T-helper 1 cell treated with Interleukin-12 subunit alpha and Interleukin-12 subunit beta and Interleukin-4 antibody, amounts not matched to agents 30 μg/mL and 1 μg/mL, for 36 hours (primary cell): ENCODE results near the gene FGD3.
"Not testable (repeated sequence)": the region's sequence is repeated elsewhere in the genome, so short reads cannot be mapped to it uniquely, and the experiment has no call there.

Experiments used
- H3K27ac Mint-ChIP-seq: one replicate; pipeline ENCODE4 v1.8.0; 2021; ENCODE audit warnings: mild to moderate bottlenecking, mixed read lengths
- H3K27me3 Mint-ChIP-seq: one replicate; pipeline ENCODE4 v1.8.0; 2021; ENCODE audit warnings: low read depth, mixed read lengths
- H3K36me3 Mint-ChIP-seq: one replicate; pipeline ENCODE4 v1.8.0; 2021; ENCODE audit warnings: low read depth, mixed read lengths
- H3K4me1 Mint-ChIP-seq: one replicate; pipeline ENCODE4 v1.8.0; 2021; ENCODE audit warnings: low read depth, mixed read lengths
- H3K4me3 Mint-ChIP-seq: one replicate; pipeline ENCODE4 v1.8.0; 2021; ENCODE audit warnings: mild to moderate bottlenecking, moderate library complexity, mixed read lengths
- H3K9me3 Mint-ChIP-seq: one replicate; pipeline ENCODE4 v1.8.0; 2021; ENCODE audit warnings: mixed read lengths

Gene FGD3

DNA sequence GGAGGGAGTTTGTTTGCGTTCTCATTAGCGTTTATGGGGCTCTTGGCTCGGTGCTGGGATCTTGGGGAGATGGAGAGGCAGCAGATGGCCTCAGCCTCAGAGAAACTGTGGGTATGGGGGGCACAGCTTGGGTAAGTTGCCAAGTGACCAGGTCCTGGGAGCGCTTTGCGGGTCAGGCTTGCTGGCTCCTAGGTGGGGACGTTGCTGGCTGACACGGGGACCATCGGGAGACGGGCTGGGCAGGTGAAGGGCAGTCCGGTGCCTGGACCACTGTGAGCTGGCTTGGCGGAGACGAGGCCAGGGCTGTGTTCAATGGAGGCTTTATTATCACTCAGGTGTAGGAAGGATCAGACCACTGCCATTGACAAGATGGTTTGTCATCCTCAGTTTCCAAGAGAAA is 30.0 kb downstream of the FGD3 start:
- Mint-ChIP-seq H3K27ac (no peak overlapping the region), H3K36me3 (peaks cover 70% of the 10 kb centered on the region), H3K27me3 (no peaks in the 10 kb centered on the region), H3K4me1 (peaks cover 60% of the 10 kb centered on the region), H3K9me3 (peaks cover 11% of the 10 kb centered on the region), H3K4me3 (peak overlapping the region; percentile 14)

DNA sequence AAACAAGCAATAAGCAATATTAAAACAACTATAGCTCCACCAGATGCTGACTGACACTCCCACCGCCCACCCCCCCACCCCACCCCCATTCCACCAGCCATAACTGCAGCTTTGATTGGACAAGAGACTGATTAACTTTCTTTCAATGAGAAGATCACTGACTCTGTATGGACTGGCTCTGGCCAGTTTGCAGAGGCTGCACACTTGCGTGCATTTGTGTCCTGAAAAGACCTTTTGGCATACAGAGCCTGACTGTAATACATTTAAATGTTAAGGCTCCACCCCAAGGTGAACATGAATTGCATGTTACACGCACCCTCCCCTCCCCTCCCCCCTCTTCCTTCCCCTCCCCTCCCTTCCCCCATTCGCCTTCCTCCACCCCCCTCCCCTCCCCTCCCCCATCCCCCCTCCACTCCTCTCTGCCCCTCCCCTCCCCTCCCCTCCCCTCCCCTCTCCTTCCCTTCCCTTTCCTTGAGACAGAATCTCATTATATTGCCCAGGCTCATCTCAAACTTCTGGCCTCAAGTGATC is 31.1 kb downstream of the FGD3 start:
- Mint-ChIP-seq H3K4me1 (peaks cover 52% of the 10 kb centered on the region), H3K27ac (no peak overlapping the region), H3K9me3 (peaks cover 14% of the 10 kb centered on the region), H3K27me3 (no peaks in the 10 kb centered on the region), H3K36me3 (peaks cover 70% of the 10 kb centered on the region), H3K4me3 (no peak overlapping the region)

DNA sequence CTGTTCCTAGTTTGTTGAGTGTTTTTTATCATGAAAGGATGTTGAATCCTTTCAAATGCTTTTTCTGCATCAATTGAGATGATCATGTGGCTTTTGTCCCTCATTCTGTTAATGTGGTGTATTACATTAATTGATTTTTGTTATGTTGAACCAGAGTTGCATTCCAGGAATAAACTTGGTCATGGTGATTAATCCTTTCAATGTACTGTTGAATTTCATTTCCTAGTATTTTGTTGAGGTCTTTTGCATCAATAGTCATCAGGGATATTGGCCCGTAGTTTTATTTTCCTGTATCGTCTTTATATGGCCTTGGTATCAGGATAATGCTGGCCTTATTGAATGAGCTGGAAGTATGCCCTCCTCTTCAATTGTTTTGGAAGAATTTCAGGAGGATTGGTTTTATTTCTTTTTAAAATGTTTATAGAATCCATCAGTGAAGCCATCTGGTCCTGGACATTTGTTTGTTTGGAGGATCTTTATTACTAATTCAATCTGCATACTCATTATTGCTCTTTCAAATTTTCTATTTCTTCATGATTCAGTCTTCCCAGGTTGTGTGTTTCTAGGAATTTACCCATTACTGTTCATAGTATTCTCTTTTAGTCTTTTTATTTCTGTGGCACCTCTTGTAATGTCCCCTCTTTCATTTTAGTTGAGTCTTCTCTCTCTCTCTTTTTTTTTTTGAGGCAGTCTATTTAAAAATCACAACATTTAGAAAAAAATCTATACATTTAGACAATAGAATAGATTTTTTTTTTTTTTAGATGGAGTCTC is 32.1 kb downstream of the FGD3 start:
- Mint-ChIP-seq H3K27me3 (no peaks in the 10 kb centered on the region), H3K4me1 (peaks cover 41% of the 10 kb centered on the region), H3K36me3 (peaks cover 72% of the 10 kb centered on the region), H3K4me3 (peak overlapping the region; percentile 28), H3K9me3 (peaks cover 24% of the 10 kb centered on the region), H3K27ac (peak overlapping the region; percentile 74)

DNA sequence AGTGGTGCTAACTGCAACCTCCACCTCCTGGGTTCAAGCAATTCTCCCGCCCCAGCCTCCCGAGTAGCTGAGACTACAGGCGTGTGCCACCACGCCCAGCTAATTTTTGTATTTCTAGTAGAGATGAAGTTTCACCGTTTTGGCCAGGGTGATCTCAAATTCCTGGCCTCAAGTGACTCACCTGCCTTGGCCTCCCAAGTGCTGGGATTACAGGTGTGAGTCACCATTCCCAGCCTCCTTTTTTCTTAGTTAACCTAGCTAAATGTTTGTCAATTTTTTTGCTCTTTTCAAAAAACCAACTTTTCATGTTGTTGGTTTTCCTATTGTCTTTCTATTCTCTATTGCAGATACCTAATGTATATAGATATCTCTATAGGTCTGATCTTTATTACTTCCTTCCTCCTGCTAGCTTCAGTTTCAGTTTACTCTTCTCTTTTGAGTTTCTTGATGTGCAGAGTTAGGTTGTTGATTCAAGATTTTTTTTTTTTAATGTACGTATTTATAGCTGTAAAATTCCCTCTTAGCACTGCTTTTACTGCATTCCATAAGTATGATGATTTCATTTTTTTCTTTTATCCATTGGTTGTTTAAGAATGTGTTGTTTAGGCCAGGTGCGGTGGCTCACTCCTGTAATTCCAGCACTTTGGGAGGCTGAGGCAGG is 32.9 kb downstream of the FGD3 start:
- Mint-ChIP-seq H3K27me3 (no peaks in the 10 kb centered on the region), H3K4me1 (peaks cover 39% of the 10 kb centered on the region), H3K27ac (peak overlapping the region; percentile 65), H3K9me3 (peaks cover 26% of the 10 kb centered on the region), H3K4me3 (peak overlapping the region; percentile 62), H3K36me3 (peaks cover 73% of the 10 kb centered on the region)

DNA sequence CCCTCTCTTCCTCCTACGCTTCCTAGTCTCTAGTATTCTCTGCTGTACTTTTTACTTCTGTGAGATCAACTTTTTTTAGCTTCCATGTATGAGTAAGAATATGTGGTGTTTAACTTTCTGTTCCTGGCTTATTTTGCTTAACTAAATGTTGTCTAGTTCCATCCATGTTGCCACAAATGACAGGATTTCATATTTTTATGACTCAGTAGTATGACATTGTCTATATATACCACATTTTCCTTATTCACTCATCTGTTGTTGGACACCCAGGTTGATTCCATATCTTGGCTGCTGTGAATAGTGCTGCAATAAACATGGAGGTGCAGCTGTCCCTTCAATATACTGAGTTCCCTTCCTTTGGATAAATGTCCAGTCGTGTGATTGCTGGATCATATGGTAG is 34.8 kb downstream of the FGD3 start:
- H3K9me3 Mint-ChIP-seq, result peaks cover 31% of the 10 kb centered on the region
- peaks cover 79% of the 10 kb centered on the region for H3K36me3 Mint-ChIP-seq

DNA sequence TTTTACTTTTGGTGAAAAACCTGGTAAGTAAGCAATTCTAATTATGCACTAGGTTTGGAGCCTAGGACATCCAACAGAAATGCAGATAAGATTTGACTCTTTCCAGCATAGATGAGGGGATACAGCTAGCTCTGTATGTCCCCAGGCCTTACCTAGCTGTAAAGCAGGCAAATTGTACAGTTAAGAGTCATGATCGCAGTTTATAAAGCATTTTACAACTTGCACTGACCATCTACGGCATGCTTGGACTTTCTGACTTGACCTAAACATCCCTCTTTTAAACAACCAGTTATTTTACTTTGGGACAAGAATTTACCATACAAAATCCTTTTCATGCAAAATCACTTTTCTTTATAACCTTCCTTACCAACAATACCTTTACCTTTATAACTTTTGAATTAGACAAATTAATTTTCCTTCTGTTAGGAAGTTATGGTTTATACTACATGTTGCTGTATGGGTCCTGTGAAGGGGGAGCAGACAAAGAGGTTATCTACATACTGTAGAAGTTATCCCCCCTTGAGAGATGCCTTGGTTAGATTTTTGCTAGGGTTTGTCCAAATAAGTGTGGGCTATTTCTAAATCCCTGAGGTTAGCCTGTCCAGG is 36.8 kb downstream of the FGD3 start:
- Mint-ChIP-seq H3K4me1 (peaks cover 51% of the 10 kb centered on the region), H3K4me3 (no peak overlapping the region), H3K9me3 (peaks cover 31% of the 10 kb centered on the region), H3K27me3 (no peaks in the 10 kb centered on the region), H3K36me3 (peaks cover 83% of the 10 kb centered on the region), H3K27ac (no peak overlapping the region)

More for the DNA sequence above, 34.8 kb downstream of the FGD3 start:
- Mint-ChIP-seq H3K4me1 (peaks cover 46% of the 10 kb centered on the region), H3K27ac (peak overlapping the region; percentile 5), H3K27me3 (no peaks in the 10 kb centered on the region), H3K4me3 (peak overlapping the region; percentile 18)

DNA sequence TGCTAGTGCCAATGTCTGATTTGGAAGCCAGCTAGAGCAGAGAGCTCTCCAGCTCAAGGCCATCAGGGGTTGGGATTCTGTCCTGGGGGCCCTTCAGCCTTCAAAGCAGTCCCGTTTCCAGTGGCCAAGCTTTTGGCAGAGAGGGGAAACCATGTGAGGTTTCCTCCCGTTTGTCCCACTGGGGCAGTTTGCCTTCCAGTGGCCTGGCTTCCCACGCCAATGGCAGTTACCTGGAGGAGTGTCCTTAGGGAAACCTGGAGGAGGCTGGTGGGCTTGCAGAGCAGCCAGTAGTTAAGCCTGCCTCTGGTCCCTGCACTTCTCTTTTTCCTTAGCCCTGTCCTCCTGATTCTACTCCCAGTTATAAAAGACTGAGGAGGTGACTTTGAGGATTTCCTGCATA is 37.7 kb downstream of the FGD3 start:
- H3K9me3 Mint-ChIP-seq, result peaks cover 31% of the 10 kb centered on the region
- H3K27me3 Mint-ChIP-seq, result no peaks in the 10 kb centered on the region
- H3K36me3 Mint-ChIP-seq, result peaks cover 80% of the 10 kb centered on the region
- no peak overlapping the region for H3K4me3 Mint-ChIP-seq
- peaks cover 51% of the 10 kb centered on the region for H3K4me1 Mint-ChIP-seq
- H3K27ac Mint-ChIP-seq, result no peak overlapping the region

DNA sequence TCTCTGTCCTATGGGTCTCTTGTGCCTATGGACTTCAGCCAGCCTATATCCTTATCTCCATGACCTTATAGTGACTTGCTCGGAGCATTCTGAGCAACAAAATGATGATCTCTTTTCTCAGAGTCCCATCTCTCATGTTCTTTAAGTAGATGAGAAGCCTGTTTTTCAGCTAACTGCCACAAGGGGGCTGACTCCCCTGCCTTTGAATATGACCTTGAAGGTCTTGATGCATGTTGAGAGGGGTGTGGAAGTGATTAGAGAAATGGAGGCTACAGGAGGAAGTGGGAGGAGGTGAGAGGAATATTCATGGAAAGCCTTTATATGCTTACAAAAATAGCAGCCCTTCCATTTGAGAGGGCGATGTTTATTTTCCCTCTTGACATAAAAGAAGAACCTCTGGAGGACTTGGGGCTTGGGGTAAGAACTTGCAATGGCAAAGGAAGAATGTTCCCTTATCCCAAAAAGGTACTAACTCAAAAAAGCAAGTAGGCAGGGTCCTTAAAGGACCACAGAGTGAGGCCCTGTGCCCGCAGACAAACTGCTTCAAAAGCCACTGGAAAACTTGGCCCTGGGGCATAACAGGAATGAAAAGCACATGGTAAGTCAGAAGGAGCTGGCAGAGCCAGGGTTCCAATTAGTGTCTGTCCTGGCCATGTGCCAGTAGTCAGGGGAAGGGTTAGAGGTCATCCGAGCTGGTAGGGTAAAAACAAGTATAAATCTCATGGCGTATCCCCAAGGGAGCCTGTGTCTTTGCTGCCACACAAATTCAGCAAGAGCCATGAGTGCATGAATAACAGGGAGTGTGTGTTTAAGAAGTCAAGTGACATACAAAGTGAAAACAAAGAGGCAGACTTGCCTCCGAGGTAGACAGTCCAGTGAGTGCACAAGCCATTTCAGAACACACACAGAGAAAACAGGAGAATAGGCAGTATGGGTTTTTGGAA is 39.1 kb downstream of the FGD3 start:
- Mint-ChIP-seq H3K4me1 (peaks cover 53% of the 10 kb centered on the region), H3K9me3 (peaks cover 28% of the 10 kb centered on the region), H3K27me3 (no peaks in the 10 kb centered on the region), H3K4me3 (peak overlapping the region; percentile 42), H3K27ac (peak overlapping the region; percentile 81), H3K36me3 (peaks cover 82% of the 10 kb centered on the region)

DNA sequence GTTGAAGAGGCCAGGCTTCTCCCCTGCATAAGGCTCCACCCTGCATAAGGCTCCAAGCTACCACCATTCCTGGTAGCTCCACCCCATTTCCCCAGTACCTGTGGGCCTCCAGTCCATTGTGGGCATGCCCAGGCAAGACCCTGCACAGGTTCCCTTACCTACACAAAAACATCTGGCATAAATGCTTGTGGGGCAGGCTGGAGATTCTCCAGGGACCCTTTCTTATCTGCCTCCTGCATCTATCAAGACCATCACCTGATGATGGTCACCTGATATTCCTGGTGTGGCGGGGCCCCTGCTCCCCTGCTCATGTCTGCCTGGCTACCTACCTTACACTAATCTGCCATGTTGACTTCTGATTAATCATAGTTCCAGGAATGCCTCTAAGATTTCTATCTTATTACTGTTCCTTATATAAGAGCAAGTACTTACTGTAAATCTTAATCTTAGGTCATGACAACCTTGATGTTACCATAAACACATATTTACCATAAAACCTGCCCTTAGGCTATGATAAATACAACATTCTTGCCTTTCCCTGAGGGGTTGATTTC is 41.0 kb downstream of the FGD3 start:
- Mint-ChIP-seq H3K27me3 (no peaks in the 10 kb centered on the region), H3K27ac (peak overlapping the region; percentile 79), H3K4me3 (peak overlapping the region; percentile 14), H3K36me3 (peaks cover 81% of the 10 kb centered on the region), H3K9me3 (peaks cover 29% of the 10 kb centered on the region), H3K4me1 (peaks cover 53% of the 10 kb centered on the region)

DNA sequence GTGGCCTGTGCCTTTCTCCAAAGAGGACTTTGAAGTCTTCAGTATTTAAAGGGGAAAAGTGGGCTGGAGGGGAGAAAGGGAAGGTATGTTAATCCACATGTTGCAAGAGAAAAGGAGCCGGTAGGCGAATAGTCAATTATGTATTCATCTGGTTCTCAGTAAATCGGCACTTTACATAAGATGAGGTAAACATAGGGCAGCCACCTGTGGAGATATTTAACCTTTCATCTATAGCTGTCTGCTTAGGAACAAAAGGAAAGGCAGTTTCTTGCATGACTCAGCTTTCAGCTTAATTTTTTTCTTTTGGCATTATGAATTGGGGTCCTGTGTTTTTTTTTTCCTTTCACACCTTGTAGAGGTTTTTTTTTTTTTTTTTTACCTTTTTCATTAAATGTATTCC is 42.2 kb downstream of the FGD3 start:
- H3K27me3 Mint-ChIP-seq, result no peaks in the 10 kb centered on the region
- H3K4me1 Mint-ChIP-seq, result peaks cover 60% of the 10 kb centered on the region
- peaks cover 29% of the 10 kb centered on the region for H3K9me3 Mint-ChIP-seq
- H3K36me3 Mint-ChIP-seq, result peaks cover 82% of the 10 kb centered on the region
- H3K4me3 Mint-ChIP-seq, result peak overlapping the region; percentile 0
- H3K27ac Mint-ChIP-seq, result peak overlapping the region; percentile 79

DNA sequence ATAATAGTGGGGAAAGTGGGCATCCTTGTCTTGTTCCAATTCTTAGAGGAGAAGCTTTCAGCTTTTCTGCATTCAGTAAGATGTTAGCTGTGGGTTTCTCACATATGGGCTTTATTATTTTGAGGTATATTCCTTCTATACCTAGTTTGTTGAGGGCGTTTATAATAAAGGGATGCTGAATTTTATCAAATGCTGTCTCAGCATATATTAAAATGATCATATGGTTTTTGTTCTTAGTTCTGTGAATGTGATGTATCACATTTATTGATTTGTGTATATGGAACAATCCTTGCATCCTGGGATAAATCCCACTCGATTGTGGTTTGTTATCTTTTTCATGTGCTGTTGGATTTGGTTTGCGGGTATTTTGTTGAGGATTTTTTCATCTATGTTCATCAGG is 43.1 kb downstream of the FGD3 start:
- peaks cover 29% of the 10 kb centered on the region for H3K9me3 Mint-ChIP-seq
- peaks cover 63% of the 10 kb centered on the region for H3K4me1 Mint-ChIP-seq
- H3K27me3 Mint-ChIP-seq, result no peaks in the 10 kb centered on the region
- no peak overlapping the region for H3K4me3 Mint-ChIP-seq
- H3K27ac Mint-ChIP-seq, result no peak overlapping the region
- peaks cover 83% of the 10 kb centered on the region for H3K36me3 Mint-ChIP-seq

DNA sequence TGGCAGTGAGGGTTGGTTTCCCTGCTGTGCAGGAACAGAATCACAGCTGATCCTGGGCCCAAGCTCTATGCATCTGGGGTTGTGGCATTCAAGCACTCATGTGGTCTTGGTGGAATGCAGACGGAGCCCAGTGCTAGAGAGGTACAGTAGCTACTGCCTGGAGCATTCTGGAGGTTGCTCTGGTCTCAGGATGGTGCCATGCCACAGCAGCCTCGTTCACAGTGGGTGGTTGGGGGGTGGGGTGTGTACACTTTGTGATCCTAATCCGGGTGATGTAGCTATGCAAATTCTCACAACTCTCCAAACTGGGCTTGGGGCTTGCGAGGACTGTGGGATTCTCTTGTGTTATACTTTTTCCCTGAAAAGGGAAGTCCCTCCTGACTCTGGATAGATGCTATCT is 45.2 kb downstream of the FGD3 start:
- H3K9me3 Mint-ChIP-seq, result peaks cover 29% of the 10 kb centered on the region
- peaks cover 71% of the 10 kb centered on the region for H3K4me1 Mint-ChIP-seq
- no peaks in the 10 kb centered on the region for H3K27me3 Mint-ChIP-seq
- peaks cover 87% of the 10 kb centered on the region for H3K36me3 Mint-ChIP-seq
- no peak overlapping the region for H3K4me3 Mint-ChIP-seq
- no peak overlapping the region for H3K27ac Mint-ChIP-seq

DNA sequence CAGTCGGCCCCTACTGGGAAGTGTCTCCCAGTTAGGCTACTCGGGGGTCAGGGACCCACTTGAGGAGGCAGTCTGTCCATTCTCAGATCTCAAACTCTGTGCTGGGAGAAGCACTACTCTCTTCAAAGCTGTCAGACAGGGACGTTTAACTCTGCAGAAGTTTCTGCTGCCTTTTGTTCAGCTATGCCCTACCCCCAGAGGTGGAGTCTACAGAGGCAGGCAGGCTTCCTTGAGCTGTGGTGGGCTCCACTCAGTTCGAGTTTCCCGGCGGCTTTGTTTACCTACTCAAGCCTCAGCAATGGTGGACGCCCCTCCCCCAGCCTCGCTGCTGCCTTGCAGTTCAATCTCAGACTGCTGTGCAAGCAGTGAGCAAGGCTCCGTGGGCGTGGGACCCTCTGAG is 51.5 kb downstream of the FGD3 start:
- not testable (repeated sequence) for H3K4me3 Mint-ChIP-seq, H3K27me3 Mint-ChIP-seq, H3K27ac Mint-ChIP-seq
- Mint-ChIP-seq H3K4me1 (peaks cover 66% of the 10 kb centered on the region), H3K9me3 (peaks cover 12% of the 10 kb centered on the region), H3K36me3 (peaks cover 64% of the 10 kb centered on the region)

DNA sequence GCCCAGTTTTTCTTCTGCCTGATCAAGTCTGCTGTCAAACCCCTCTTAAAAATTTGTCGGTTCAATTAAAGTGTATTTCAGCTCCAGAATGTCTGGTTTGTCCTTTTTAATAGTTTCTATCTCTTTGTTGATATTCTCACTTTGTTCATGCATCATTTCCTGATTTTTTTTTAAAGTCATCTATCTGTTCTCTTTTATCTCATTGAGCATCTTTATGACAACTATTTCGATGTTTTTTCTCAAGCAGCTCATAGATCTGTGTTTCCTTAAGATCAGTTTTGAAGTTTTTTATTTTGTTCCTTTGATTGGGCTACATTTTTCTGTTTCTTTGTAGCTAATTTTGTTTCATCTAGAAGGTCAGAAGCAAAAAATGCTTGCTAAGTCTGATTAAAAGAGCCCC is 53.7 kb downstream of the FGD3 start:
- peaks cover 57% of the 10 kb centered on the region for H3K4me1 Mint-ChIP-seq
- peak overlapping the region; percentile 1 for H3K4me3 Mint-ChIP-seq
- peaks cover 5% of the 10 kb centered on the region for H3K9me3 Mint-ChIP-seq
- peak overlapping the region; percentile 45 for H3K27ac Mint-ChIP-seq
- peaks cover 57% of the 10 kb centered on the region for H3K36me3 Mint-ChIP-seq
- H3K27me3 Mint-ChIP-seq, result no peaks in the 10 kb centered on the region
